HEK293 (cell line): ENCODE results near the gene MRPS9.

Experiments used
- CTCF ChIA-PET: fragments of 350-600 bp; formaldehyde crosslinking; extraction: SDS; loops from one replicate; lab custom pipeline; 2021; ENCODE audit warnings: antibody characterized with exemption; lab: Yijun Ruan, JAX
- POLR2A ChIA-PET: fragments of 300-600 bp; formaldehyde crosslinking; extraction: SDS; loops from one replicate; lab custom pipeline; 2020; ENCODE audit warnings: antibody characterized with exemption, inconsistent platforms; lab: Yijun Ruan, JAX
- H3K27ac ChIP-seq: fragments of 200-500 bp; sonication (Bioruptor generic); 2 replicates; pipeline ENCODE4 v1.5.1; 2014; ENCODE audit warnings: low read depth, low read length, control low read depth, inconsistent platforms; ENCODE audit errors: extremely low read depth
- H3K36me3 ChIP-seq, 2 experiments: fragments of 200-500 bp in 1 of 2; sonication (Bioruptor generic) in 1 of 2; 1 replicate in 1 of 2; 2 replicates in 1 of 2; pipeline ENCODE4 v1.5.1; 2014 to 2017; ENCODE audit warnings: inconsistent platforms in 2 of 2, low read length in 2 of 2; ENCODE audit not compliant: control insufficient read depth in 2 of 2, insufficient read depth in 1 of 2
- H3K4me1 ChIP-seq: fragments of 200-500 bp; sonication (Bioruptor generic); 2 replicates; pipeline ENCODE4 v1.5.1; 2014; ENCODE audit warnings: mild to moderate bottlenecking, low read length, inconsistent platforms; ENCODE audit not compliant: control insufficient read depth, insufficient read depth
- H3K4me3 ChIP-seq: 2 replicates; pipeline ENCODE4 v1.5.1; 2011; ENCODE audit warnings: low read depth, mild to moderate bottlenecking, control low read depth, low read length, moderate library complexity
- H3K9me3 ChIP-seq: fragments of 200-500 bp; sonication (Bioruptor generic); 2 replicates; pipeline ENCODE4 v1.5.1; 2014; ENCODE audit warnings: low read depth, low read length, inconsistent platforms; ENCODE audit not compliant: control insufficient read depth, insufficient read depth
- GLI2 ChIP-seq: fragments of 450-650 bp; formaldehyde crosslinking; IDR thresholded peaks from 2 replicates; pipeline ENCODE4; 2017; ENCODE audit warnings: missing biosample characterization, missing genetic modification characterization, low read depth, borderline replicate concordance
- YY2 ChIP-seq: fragments of 450-650 bp; formaldehyde crosslinking; IDR thresholded peaks from 2 replicates; pipeline ENCODE4 v1.5.1; 2016; ENCODE audit warnings: missing biosample characterization, missing genetic modification characterization
- ZIC2 ChIP-seq: fragments of 450-650 bp; formaldehyde crosslinking; IDR thresholded peaks from 2 replicates; pipeline ENCODE4 v1.5.1; 2016; ENCODE audit warnings: missing biosample characterization, missing genetic modification characterization
- ZNF239 ChIP-seq: fragments of 450-650 bp; formaldehyde crosslinking; IDR thresholded peaks from 2 replicates; pipeline ENCODE4 v1.5.1; 2016; ENCODE audit warnings: missing biosample characterization, missing genetic modification characterization
- ZNF335 ChIP-seq: fragments of 450-650 bp; formaldehyde crosslinking; conservative IDR thresholded peaks from 2 replicates; pipeline ENCODE4 v1.5.1; 2016; ENCODE audit warnings: missing biosample characterization, missing genetic modification characterization
- TF ChIP-seq, protein P1 (sequence below): fragments of 450-650 bp; formaldehyde crosslinking; IDR thresholded peaks from 2 replicates; pipeline ENCODE4 v1.5.1; 2016; ENCODE audit warnings: missing biosample characterization, missing genetic modification characterization
- TF ChIP-seq, protein P2 (sequence below): fragments of 450-650 bp; formaldehyde crosslinking; IDR thresholded peaks from 2 replicates; pipeline ENCODE4 v1.5.1; 2016; ENCODE audit warnings: missing biosample characterization, missing genetic modification characterization
- TF ChIP-seq, protein P3 (sequence below): fragments of 450-650 bp; formaldehyde crosslinking; IDR thresholded peaks from 2 replicates; pipeline ENCODE4 v1.5.1; 2016; ENCODE audit warnings: missing biosample characterization, missing genetic modification characterization
- TF ChIP-seq, protein P4 (sequence below): fragments of 450-650 bp; formaldehyde crosslinking; IDR thresholded peaks from 2 replicates; pipeline ENCODE4 v1.5.1; 2017; ENCODE audit warnings: missing biosample characterization, missing genetic modification characterization
- TF ChIP-seq, protein P5 (sequence below): fragments of 450-650 bp; formaldehyde crosslinking; IDR thresholded peaks from 2 replicates; pipeline ENCODE4 v1.5.1; 2017; ENCODE audit warnings: missing biosample characterization, missing genetic modification characterization

MRPS9 gene

DNA sequence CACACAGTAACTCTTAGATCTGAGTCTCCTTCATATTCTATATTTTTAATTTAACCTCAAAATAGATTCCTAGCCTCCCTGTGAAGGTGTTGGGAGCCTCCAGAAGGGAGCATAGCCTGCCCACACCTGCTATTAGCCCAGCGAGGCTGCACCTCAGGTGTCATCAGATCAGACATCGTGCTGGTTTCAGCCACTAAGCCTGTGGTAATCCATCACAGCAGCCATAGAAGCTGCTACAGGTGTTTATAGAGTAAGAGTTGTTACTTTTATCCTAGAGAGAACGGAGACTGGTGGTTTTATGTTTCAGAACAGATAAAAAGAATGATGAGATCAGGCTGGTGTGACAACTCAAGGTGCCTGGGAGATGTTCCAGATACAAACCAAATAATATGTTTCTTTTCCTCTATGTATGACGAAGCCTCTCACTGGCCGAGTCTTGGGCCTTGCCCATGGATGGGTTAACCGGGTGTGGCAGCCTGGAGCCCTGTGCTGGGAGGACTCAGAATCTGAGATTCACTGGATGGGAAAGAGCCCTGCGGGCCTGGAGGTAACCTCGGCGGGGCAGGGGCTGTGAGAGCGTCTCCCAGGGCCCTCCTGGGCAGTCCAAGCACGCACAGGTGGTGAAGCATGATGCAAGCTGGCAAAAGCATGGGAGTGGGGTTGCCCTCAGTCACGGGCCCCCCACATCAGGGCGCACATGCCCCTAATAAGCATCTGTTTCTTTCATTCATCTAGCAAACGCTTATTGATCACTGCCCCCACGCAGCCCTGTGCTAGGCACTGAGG is 73.7 kb downstream of the MRPS9 start:
- Histone ChIP-seq H3K4me3 (no peak overlapping the region), H3K36me3 (no peaks in the 10 kb centered on the region), H3K4me1 (no peaks in the 10 kb centered on the region), H3K9me3 (no peaks in the 10 kb centered on the region), H3K27ac (no peak overlapping the region)
- no peak for TF ChIP-seq GLI2 (tag by site-specific recombination)
- TF ChIP-seq, protein P1, sequence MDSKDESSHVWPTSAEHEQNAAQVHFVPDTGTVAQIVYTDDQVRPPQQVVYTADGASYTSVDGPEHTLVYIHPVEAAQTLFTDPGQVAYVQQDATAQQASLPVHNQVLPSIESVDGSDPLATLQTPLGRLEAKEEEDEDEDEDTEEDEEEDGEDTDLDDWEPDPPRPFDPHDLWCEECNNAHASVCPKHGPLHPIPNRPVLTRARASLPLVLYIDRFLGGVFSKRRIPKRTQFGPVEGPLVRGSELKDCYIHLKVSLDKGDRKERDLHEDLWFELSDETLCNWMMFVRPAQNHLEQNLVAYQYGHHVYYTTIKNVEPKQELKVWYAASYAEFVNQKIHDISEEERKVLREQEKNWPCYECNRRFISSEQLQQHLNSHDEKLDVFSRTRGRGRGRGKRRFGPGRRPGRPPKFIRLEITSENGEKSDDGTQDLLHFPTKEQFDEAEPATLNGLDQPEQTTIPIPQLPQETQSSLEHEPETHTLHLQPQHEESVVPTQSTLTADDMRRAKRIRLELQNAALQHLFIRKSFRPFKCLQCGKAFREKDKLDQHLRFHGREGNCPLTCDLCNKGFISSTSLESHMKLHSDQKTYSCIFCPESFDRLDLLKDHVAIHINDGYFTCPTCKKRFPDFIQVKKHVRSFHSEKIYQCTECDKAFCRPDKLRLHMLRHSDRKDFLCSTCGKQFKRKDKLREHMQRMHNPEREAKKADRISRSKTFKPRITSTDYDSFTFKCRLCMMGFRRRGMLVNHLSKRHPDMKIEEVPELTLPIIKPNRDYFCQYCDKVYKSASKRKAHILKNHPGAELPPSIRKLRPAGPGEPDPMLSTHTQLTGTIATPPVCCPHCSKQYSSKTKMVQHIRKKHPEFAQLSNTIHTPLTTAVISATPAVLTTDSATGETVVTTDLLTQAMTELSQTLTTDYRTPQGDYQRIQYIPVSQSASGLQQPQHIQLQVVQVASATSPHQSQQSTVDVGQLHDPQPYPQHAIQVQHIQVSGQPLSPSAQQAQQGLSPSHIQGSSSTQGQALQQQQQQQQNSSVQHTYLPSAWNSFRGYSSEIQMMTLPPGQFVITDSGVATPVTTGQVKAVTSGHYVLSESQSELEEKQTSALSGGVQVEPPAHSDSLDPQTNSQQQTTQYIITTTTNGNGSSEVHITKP (tag by site-specific recombination), result no peak
- TF ChIP-seq, protein P2, sequence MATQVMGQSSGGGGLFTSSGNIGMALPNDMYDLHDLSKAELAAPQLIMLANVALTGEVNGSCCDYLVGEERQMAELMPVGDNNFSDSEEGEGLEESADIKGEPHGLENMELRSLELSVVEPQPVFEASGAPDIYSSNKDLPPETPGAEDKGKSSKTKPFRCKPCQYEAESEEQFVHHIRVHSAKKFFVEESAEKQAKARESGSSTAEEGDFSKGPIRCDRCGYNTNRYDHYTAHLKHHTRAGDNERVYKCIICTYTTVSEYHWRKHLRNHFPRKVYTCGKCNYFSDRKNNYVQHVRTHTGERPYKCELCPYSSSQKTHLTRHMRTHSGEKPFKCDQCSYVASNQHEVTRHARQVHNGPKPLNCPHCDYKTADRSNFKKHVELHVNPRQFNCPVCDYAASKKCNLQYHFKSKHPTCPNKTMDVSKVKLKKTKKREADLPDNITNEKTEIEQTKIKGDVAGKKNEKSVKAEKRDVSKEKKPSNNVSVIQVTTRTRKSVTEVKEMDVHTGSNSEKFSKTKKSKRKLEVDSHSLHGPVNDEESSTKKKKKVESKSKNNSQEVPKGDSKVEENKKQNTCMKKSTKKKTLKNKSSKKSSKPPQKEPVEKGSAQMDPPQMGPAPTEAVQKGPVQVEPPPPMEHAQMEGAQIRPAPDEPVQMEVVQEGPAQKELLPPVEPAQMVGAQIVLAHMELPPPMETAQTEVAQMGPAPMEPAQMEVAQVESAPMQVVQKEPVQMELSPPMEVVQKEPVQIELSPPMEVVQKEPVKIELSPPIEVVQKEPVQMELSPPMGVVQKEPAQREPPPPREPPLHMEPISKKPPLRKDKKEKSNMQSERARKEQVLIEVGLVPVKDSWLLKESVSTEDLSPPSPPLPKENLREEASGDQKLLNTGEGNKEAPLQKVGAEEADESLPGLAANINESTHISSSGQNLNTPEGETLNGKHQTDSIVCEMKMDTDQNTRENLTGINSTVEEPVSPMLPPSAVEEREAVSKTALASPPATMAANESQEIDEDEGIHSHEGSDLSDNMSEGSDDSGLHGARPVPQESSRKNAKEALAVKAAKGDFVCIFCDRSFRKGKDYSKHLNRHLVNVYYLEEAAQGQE, result no peak
- TF ChIP-seq, protein P3, sequence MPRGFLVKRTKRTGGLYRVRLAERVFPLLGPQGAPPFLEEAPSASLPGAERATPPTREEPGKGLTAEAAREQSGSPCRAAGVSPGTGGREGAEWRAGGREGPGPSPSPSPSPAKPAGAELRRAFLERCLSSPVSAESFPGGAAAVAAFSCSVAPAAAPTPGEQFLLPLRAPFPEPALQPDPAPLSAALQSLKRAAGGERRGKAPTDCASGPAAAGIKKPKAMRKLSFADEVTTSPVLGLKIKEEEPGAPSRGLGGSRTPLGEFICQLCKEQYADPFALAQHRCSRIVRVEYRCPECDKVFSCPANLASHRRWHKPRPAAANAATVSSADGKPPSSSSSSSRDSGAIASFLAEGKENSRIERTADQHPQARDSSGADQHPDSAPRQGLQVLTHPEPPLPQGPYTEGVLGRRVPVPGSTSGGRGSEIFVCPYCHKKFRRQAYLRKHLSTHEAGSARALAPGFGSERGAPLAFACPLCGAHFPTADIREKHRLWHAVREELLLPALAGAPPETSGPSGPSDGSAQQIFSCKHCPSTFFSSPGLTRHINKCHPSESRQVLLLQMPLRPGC (tag by site-specific recombination), result no peak
- ChIA-PET POLR2A (no interaction called here), CTCF (interaction anchor here (0.7 to 14.5 kb wide), 3 partner anchors 31 to 183 kb away, joined by 3 to 343 read pairs (median 8); partner anchors contain the start of gene GPR45)

DNA sequence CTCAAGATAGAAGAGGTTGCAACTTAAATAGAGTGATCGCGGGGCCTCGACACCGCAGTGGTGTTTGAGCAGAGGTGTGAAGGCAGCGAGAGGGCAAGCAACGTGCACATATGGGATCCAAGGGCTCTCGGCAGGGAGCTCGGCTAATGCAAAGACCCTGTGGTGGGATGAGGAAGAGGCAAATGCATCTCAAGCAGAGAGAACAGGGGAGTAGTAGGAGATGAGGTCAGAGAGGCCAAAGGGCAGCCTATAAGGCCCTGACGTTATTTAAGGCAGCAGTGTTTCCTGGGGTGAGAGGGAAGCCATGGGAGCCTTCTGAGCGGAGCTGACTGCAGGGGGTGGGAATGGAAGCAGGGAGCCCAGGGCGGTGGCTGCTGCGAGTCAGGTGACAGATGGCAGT is 74.5 kb downstream of the MRPS9 start:
- Histone ChIP-seq H3K4me1 (no peaks in the 10 kb centered on the region), H3K36me3 (no peaks in the 10 kb centered on the region), H3K27ac (no peak overlapping the region), H3K9me3 (no peaks in the 10 kb centered on the region), H3K4me3 (no peak overlapping the region)
- CTCF ChIA-PET, result interaction anchor here (2.3 to 14.5 kb wide), 2 partner anchors 125 to 182 kb away, joined by 8 to 343 read pairs; partner anchors contain the start of gene GPR45
- TF ChIP-seq YY2, result no peak
- TF ChIP-seq, protein P4, sequence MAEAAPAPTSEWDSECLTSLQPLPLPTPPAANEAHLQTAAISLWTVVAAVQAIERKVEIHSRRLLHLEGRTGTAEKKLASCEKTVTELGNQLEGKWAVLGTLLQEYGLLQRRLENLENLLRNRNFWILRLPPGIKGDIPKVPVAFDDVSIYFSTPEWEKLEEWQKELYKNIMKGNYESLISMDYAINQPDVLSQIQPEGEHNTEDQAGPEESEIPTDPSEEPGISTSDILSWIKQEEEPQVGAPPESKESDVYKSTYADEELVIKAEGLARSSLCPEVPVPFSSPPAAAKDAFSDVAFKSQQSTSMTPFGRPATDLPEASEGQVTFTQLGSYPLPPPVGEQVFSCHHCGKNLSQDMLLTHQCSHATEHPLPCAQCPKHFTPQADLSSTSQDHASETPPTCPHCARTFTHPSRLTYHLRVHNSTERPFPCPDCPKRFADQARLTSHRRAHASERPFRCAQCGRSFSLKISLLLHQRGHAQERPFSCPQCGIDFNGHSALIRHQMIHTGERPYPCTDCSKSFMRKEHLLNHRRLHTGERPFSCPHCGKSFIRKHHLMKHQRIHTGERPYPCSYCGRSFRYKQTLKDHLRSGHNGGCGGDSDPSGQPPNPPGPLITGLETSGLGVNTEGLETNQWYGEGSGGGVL (tag by site-specific recombination), result no peak
- TF ChIP-seq, protein P5, sequence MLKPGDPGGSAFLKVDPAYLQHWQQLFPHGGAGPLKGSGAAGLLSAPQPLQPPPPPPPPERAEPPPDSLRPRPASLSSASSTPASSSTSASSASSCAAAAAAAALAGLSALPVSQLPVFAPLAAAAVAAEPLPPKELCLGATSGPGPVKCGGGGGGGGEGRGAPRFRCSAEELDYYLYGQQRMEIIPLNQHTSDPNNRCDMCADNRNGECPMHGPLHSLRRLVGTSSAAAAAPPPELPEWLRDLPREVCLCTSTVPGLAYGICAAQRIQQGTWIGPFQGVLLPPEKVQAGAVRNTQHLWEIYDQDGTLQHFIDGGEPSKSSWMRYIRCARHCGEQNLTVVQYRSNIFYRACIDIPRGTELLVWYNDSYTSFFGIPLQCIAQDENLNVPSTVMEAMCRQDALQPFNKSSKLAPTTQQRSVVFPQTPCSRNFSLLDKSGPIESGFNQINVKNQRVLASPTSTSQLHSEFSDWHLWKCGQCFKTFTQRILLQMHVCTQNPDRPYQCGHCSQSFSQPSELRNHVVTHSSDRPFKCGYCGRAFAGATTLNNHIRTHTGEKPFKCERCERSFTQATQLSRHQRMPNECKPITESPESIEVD (tag by site-specific recombination), result no peak
- no peak for TF ChIP-seq ZNF239 (tag by site-specific recombination)
- TF ChIP-seq ZNF335 (tag by site-specific recombination), result no peak
- TF ChIP-seq ZIC2, result peak; percentile 87
- POLR2A ChIA-PET, result no interaction called here
